HEK293T (cell line): ENCODE results near the gene COMP.

Experiments used
- ARNT ChIP-seq: fragments of 450-650 bp; IDR thresholded peaks from 2 replicates; pipeline ENCODE4 v1.6.1; 2017; ENCODE audit warnings: mild to moderate bottlenecking
- BHLHE40 ChIP-seq: fragments of 450-650 bp; IDR thresholded peaks from 2 replicates; pipeline ENCODE4 v1.6.1; 2016; ENCODE audit warnings: mild to moderate bottlenecking, moderate library complexity, borderline replicate concordance
- ELF4 ChIP-seq: fragments of 450-650 bp; IDR thresholded peaks from 2 replicates; pipeline ENCODE4 v1.6.1; 2017; ENCODE audit warnings: antibody characterized with exemption
- FOXM1 ChIP-seq: fragments of 450-650 bp; IDR thresholded peaks from 2 replicates; pipeline ENCODE4 v1.6.1; 2017; ENCODE audit warnings: mild to moderate bottlenecking, borderline replicate concordance
- SP1 ChIP-seq: fragments of 450-650 bp; IDR thresholded peaks from 2 replicates; pipeline ENCODE4 v1.6.1; 2017
- ZNF384 ChIP-seq: fragments of 450-650 bp; IDR thresholded peaks from 2 replicates; pipeline ENCODE4 v1.6.1; 2016

DNA sequence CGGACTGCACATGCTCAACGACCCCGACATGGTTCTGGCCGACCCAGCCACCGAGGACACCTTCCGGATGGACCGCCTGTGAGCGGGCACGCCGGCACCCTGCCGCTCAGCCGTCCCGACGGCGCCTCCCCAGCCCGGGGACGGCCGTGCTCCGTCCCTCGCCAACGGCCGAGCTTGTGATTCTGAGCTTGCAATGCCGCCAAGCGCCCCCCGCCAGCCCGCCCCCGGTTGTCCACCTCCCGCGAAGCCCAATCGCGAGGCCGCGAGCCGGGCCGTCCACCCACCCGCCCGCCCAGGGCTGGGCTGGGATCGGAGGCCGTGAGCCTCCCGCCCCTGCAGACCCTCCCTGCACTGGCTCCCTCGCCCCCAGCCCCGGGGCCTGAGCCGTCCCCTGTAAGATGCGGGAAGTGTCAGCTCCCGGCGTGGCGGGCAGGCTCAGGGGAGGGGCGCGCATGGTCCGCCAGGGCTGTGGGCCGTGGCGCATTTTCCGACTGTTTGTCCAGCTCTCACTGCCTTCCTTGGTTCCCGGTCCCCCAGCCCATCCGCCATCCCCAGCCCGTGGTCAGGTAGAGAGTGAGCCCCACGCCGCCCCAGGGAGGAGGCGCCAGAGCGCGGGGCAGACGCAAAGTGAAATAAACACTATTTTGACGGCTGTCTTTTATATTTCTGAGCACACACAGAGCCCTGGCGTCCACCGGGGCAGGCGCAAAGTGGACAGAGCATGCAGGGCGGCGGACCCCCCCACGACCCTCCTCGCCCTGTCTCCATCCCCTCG is 13.6 kb downstream of the COMP start:
- TF ChIP-seq BHLHE40 (no peak), FOXM1 (no peak), ELF4 (no peak), ARNT (no peak), ZNF384 (no peak), SP1 (no peak)
